ENCODE measurements around the gene SORCS2.

Gene SORCS2

DNA sequence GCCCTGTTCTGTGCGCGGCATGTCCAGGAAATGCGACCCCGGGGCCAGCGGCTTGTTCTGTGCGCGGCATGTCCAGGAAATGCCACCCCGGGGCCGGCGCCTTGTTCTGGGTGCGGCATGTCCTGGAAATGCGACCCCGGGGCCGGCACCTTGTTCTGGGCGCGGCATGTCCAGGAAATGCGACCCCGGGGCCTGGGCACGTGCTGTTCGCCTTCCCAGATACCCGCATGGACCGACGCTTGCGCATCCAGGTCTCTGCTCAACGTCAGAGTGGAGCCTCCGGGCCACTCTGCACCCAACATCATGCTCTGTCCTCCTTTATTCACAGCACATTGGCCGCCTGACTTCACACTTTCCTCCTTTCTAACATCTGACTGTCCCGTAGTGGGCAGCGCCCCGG is 318.2 kb downstream of the SORCS2 start:
- Histone ChIP-seq H3K9me3 (ENCODE audit: control insufficient read depth, insufficient read depth, low read length) (no peaks in the 10 kb centered on the region), H3K27me3 (ENCODE audit: control insufficient read depth, insufficient read depth, low read length) (no peaks in the 10 kb centered on the region), H3K4me3 (ENCODE audit: low read depth, low read length) (no peak overlapping the region), H3K4me1 (ENCODE audit: control insufficient read depth, insufficient read depth, low read length) (peaks cover 2% of the 10 kb centered on the region), H3K36me3 (ENCODE audit: control insufficient read depth, insufficient read depth, low read length) (no peaks in the 10 kb centered on the region), H3K9ac (ENCODE audit: low read depth, low read length) (no peak overlapping the region)

DNA sequence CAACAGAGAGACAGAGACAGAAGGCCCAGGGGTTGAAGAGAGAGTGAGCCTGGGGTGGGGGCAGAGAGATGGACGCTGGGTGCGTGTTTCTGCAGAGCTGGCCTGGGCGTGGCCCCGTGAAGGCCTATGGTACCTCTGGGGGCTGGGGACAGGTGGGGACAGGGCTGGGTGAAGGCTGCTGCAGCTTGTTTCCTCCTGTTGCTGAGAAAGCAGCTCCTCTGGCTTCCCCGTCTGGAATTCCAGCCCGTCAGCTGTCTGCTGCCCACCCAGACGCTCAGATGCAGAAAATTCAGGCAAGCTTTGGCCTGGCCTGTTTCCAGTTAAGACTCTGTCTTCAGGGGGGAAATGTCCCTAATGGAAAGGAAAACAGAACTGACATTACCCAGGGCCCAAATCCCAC is 319.2 kb downstream of the SORCS2 start:
- Histone ChIP-seq H3K9me3 (ENCODE audit: control insufficient read depth, insufficient read depth, low read length) (no peaks in the 10 kb centered on the region), H3K4me1 (ENCODE audit: control insufficient read depth, insufficient read depth, low read length) (peaks cover 2% of the 10 kb centered on the region), H3K27me3 (ENCODE audit: control insufficient read depth, insufficient read depth, low read length) (no peaks in the 10 kb centered on the region), H3K36me3 (ENCODE audit: control insufficient read depth, insufficient read depth, low read length) (no peaks in the 10 kb centered on the region), H3K9ac (ENCODE audit: low read depth, low read length) (no peak overlapping the region), H3K4me3 (ENCODE audit: low read depth, low read length) (no peak overlapping the region)

DNA sequence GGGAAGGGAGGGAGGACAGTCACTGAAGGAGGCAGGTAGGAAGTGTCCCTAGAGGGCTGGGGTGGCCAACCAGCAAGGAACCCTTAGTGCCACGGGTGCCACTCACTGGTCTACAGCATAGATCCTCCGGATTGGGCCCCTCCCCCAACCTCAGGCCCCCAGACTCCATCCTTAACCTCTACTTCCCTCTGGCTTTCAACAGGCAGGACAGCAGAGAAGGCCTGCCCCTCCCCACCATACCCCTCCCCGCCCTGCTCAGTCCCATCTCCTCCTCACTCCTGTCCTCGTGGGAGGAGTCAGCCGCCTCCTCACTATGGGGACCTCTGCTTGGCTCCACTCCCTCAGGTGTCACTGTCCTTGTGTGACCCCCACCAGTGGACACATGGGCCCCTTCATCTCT is 320.1 kb downstream of the SORCS2 start:
- Histone ChIP-seq H3K36me3 (ENCODE audit: control insufficient read depth, insufficient read depth, low read length) (no peaks in the 10 kb centered on the region), H3K27me3 (ENCODE audit: control insufficient read depth, insufficient read depth, low read length) (no peaks in the 10 kb centered on the region)

DNA sequence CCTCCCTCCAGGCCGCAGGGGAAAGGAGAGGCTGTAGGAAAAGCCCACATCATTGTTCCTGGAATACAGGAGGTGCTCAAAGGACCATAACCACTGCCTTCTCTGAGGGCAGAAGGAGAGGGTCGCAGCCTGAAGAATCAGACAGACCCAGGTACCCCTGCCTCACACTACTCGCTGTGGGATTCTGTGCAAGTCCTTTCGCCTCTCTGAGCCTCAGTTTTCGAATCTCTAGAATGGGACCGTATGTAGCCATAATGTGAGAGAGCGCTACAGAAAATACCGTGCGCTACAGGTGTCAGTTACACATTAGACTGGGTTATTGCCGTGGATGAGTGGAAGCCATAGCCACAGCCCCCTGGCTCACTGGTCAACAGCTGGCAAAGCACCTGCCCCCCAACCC is 320.6 kb downstream of the SORCS2 start:
- no peaks in the 10 kb centered on the region for H3K27me3 ChIP-seq (ENCODE audit: control insufficient read depth, insufficient read depth, low read length)
- peaks cover 2% of the 10 kb centered on the region for H3K4me1 ChIP-seq (ENCODE audit: control insufficient read depth, insufficient read depth, low read length)
- no peak overlapping the region for H3K9ac ChIP-seq (ENCODE audit: low read depth, low read length)
- no peaks in the 10 kb centered on the region for H3K36me3 ChIP-seq (ENCODE audit: control insufficient read depth, insufficient read depth, low read length)
- H3K9me3 ChIP-seq (ENCODE audit: control insufficient read depth, insufficient read depth, low read length): no peaks in the 10 kb centered on the region
- H3K4me3 ChIP-seq (ENCODE audit: low read depth, low read length): no peak overlapping the region

More for the DNA sequence above, 320.1 kb downstream of the SORCS2 start:
- H3K4me3 ChIP-seq (ENCODE audit: low read depth, low read length): no peak overlapping the region
- no peak overlapping the region for H3K9ac ChIP-seq (ENCODE audit: low read depth, low read length)
- peaks cover 2% of the 10 kb centered on the region for H3K4me1 ChIP-seq (ENCODE audit: control insufficient read depth, insufficient read depth, low read length)
- H3K9me3 ChIP-seq (ENCODE audit: control insufficient read depth, insufficient read depth, low read length): no peaks in the 10 kb centered on the region

DNA sequence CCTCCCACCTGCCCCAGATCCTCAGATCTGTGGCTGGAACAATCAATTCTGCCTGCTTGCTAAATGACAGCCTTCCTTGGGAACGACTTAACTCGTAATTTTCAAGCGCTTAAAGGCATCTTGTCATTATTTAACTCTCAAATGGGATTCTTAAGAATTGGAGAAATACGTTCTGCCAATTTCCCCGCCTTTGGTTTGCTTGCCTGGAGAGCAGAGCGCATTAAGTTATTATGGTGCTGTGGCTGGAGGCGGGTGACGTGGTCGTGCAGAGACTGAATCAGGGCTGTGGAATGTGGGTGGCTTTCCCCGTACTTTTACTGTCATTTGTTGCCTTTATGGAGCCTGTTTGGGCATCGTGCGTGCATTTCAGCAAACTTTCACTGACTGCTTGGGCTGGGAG is 321.3 kb downstream of the SORCS2 start:
- no peak overlapping the region for H3K4me3 ChIP-seq (ENCODE audit: low read depth, low read length)
- H3K4me1 ChIP-seq (ENCODE audit: control insufficient read depth, insufficient read depth, low read length): peaks cover 2% of the 10 kb centered on the region
- H3K27me3 ChIP-seq (ENCODE audit: control insufficient read depth, insufficient read depth, low read length): no peaks in the 10 kb centered on the region
- H3K9ac ChIP-seq (ENCODE audit: low read depth, low read length): no peak overlapping the region
- H3K9me3 ChIP-seq (ENCODE audit: control insufficient read depth, insufficient read depth, low read length): no peaks in the 10 kb centered on the region
- no peaks in the 10 kb centered on the region for H3K36me3 ChIP-seq (ENCODE audit: control insufficient read depth, insufficient read depth, low read length)

DNA sequence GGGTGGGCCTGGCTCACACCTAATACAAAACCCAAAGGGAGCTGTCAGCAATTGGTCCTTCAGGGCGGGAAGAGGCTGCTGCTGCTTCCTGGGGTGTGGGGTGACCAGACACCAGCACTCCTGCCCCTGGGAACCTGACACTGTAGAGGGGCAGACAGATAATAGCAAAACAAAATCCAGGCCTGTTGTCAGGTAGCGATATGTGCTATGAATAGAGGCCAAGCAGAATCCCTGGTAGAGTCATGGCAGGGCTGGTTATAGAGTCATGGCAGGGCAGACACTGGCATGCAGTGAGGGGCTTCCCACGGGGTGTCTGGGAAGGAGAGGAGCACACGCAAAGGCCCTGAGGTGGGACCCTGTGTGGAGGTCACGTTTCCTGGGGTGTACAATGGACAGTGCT is 321.9 kb downstream of the SORCS2 start:
- no peak overlapping the region for H3K4me3 ChIP-seq (ENCODE audit: low read depth, low read length)
- no peaks in the 10 kb centered on the region for H3K9me3 ChIP-seq (ENCODE audit: control insufficient read depth, insufficient read depth, low read length)
- no peaks in the 10 kb centered on the region for H3K27me3 ChIP-seq (ENCODE audit: control insufficient read depth, insufficient read depth, low read length)
- H3K4me1 ChIP-seq (ENCODE audit: control insufficient read depth, insufficient read depth, low read length): peaks cover 2% of the 10 kb centered on the region
- H3K36me3 ChIP-seq (ENCODE audit: control insufficient read depth, insufficient read depth, low read length): no peaks in the 10 kb centered on the region
- no peak overlapping the region for H3K9ac ChIP-seq (ENCODE audit: low read depth, low read length)

DNA sequence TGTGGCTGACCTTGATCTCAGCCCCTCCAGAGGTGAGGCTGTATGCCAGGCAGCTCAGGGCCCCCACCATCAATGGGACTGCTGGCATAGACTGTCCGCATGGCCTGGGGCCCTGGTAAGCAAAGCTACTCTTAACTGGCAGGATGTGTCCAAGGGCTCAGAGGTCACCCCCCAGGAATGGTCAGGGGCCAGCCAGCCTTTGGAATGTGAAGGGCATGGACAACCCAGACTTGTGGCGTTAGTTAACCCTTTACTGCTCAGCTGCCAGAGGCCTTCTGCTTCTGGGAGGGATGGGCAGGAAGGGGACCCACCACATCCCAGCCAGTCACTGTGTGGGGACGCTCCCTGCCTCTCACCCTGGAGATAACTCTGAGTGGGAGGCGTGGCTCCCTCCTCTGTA is 322.5 kb downstream of the SORCS2 start:
- Histone ChIP-seq H3K4me1 (ENCODE audit: control insufficient read depth, insufficient read depth, low read length) (peaks cover 2% of the 10 kb centered on the region), H3K9ac (ENCODE audit: low read depth, low read length) (no peak overlapping the region), H3K36me3 (ENCODE audit: control insufficient read depth, insufficient read depth, low read length) (no peaks in the 10 kb centered on the region), H3K4me3 (ENCODE audit: low read depth, low read length) (no peak overlapping the region), H3K9me3 (ENCODE audit: control insufficient read depth, insufficient read depth, low read length) (no peaks in the 10 kb centered on the region), H3K27me3 (ENCODE audit: control insufficient read depth, insufficient read depth, low read length) (no peaks in the 10 kb centered on the region)

DNA sequence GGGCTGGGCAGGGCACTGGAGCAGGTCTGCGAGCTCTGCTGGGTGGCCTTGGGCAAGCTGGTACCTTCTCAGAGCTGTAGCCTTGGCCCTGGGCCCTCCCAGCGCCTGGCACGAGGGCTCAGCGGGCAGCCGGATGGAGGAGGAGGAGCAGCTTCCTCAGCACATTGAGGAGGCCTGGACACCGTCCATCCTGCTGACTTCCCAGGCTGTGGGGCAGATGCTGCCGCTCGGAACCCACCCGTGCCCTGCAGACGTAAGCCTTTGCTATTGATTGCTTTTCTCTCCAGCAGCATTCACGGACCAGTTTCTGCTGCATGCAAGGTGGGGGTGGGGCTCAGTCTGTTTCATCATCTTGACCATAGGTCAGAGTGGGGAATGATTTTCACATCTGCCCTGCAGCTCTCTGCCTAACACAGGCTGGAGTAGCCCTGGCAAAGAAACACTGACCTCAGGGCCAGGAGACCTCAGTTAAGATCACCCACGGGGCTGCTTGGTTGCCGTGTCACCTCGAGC is 323.1 kb downstream of the SORCS2 start:
- Histone ChIP-seq H3K9ac (ENCODE audit: low read depth, low read length) (no peak overlapping the region), H3K27me3 (ENCODE audit: control insufficient read depth, insufficient read depth, low read length) (no peaks in the 10 kb centered on the region), H3K4me3 (ENCODE audit: low read depth, low read length) (no peak overlapping the region), H3K4me1 (ENCODE audit: control insufficient read depth, insufficient read depth, low read length) (peaks cover 2% of the 10 kb centered on the region), H3K36me3 (ENCODE audit: control insufficient read depth, insufficient read depth, low read length) (no peaks in the 10 kb centered on the region), H3K9me3 (ENCODE audit: control insufficient read depth, insufficient read depth, low read length) (no peaks in the 10 kb centered on the region)

DNA sequence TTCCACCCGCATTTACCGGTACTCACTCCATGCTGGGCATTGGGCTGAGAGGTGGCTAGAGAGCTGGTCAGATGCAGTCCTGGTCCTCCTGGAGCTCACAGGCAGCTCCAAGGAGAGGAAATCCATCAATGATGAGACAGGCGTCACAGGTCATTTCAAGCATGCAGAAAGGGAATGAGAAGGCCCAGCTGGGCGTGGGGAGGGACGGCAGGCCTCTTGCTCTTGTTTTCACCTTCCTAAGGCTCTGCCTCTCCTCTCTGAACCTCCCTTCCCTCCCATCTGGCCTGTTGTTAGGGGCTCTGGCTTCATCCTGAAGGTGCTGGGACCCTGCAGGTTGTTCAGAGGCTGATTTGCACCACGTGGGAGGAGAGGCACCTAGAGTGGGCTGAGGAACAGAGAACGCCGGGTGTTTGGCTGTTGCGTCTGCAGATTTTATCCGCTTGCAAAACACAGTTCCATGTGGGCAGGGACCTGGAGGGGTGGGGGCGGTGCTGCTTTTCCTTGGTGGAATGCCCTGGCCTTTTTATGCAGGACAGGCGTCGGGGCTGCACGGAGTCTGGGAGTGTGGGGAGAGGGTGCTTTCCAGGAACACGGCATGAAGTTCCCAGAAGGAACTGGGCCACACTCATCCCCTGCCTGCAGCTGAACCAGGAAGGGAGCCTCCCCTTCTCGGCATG is 323.9 kb downstream of the SORCS2 start:
- Histone ChIP-seq H3K36me3 (ENCODE audit: control insufficient read depth, insufficient read depth, low read length) (no peaks in the 10 kb centered on the region), H3K4me3 (ENCODE audit: low read depth, low read length) (no peak overlapping the region), H3K27me3 (ENCODE audit: control insufficient read depth, insufficient read depth, low read length) (no peaks in the 10 kb centered on the region), H3K9ac (ENCODE audit: low read depth, low read length) (no peak overlapping the region), H3K9me3 (ENCODE audit: control insufficient read depth, insufficient read depth, low read length) (no peaks in the 10 kb centered on the region), H3K4me1 (ENCODE audit: control insufficient read depth, insufficient read depth, low read length) (peaks cover 2% of the 10 kb centered on the region)

DNA sequence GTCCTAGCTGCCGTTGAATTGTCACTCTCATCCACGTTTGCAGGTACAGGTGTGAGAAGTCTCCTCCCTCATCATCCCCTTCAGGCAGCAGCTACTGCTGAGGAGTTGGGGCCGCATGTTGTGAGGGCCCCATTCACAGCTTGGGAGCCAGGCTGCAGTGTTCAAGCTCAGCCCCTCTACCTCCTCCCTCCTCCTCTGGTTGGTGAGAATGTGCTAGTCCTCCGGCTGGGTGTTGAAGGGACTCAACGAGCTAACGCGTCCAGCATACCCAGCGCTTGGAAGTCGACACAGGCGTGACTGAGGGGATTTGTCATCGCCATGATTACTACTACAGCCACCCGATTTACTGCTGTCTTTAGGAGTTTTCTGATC is 324.4 kb downstream of the SORCS2 start:
- no peaks in the 10 kb centered on the region for H3K27me3 ChIP-seq (ENCODE audit: control insufficient read depth, insufficient read depth, low read length)

DNA sequence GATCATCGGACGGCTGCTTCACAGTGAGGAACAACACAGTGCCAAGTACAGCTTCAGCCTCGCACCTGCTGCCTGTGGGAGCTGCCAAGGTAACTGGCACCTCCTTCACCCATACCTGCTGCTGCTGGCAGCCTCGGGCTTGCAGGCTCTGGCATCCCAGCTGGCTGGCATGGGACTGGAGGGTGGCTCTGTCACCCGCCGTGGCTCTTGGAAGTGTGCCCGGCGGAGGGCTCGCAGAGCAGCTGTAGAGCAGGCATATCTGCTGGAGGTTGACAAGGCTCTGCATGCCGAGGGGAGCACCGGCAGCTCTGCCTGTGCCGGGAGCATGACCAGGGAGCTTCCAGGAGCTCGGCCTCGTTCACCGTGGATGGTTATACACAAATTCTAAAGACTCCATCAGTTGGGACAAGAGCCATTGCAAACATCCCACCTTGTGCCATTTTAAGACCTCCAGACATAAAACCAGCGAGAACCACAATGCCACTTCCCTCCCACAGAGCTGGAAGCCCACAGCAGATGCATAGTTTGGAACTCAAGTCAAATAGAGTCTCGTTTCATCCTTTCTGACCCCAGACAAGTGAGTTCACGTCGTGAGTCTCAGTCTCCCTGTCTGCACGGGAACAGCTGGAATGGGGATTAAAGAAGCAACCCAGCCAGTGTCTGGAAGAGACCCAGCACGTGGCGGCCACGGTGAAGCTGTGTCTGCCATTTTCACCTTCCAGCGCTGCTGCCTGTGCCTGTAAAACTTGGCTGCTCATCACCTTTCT is 326.7 kb downstream of the SORCS2 start:
- Histone ChIP-seq H3K9ac (ENCODE audit: low read depth, low read length) (no peak overlapping the region), H3K27me3 (ENCODE audit: control insufficient read depth, insufficient read depth, low read length) (no peaks in the 10 kb centered on the region), H3K36me3 (ENCODE audit: control insufficient read depth, insufficient read depth, low read length) (no peaks in the 10 kb centered on the region), H3K9me3 (ENCODE audit: control insufficient read depth, insufficient read depth, low read length) (no peaks in the 10 kb centered on the region), H3K4me1 (ENCODE audit: control insufficient read depth, insufficient read depth, low read length) (no peaks in the 10 kb centered on the region), H3K4me3 (ENCODE audit: low read depth, low read length) (no peak overlapping the region)

More for the DNA sequence above, 324.4 kb downstream of the SORCS2 start:
- Histone ChIP-seq H3K9ac (ENCODE audit: low read depth, low read length) (no peak overlapping the region), H3K36me3 (ENCODE audit: control insufficient read depth, insufficient read depth, low read length) (no peaks in the 10 kb centered on the region), H3K4me1 (ENCODE audit: control insufficient read depth, insufficient read depth, low read length) (no peaks in the 10 kb centered on the region), H3K9me3 (ENCODE audit: control insufficient read depth, insufficient read depth, low read length) (no peaks in the 10 kb centered on the region), H3K4me3 (ENCODE audit: low read depth, low read length) (no peak overlapping the region)

All from iPS-15b (cell line).